Hematopoietic multipotent progenitor cell (in vitro differentiated cells): ENCODE data around the gene SLITRK5. TPM values are rescaled to one million over a fixed set of nuclear protein-coding genes. Genes with fewer than 3 reads are reported as not detected.

Source experiments
- DNase-seq, 3 donors: peaks; one replicate each; pipeline ENCODE4 v3.0.0-alpha.2; 2011 to 2015; ENCODE audit warnings: low read depth in 2 of 3, low spot score in 2 of 3
- total RNA-seq: library from RNA; depleted of rRNA; stranded (reverse); fragments of >200 nt; gene quantifications from one replicate; pipeline ENCODE4 v1.2.3, GENCODE V29; 2012

SLITRK5 gene
- total RNA-seq, 1 donor = 0.27 TPM

DNA sequence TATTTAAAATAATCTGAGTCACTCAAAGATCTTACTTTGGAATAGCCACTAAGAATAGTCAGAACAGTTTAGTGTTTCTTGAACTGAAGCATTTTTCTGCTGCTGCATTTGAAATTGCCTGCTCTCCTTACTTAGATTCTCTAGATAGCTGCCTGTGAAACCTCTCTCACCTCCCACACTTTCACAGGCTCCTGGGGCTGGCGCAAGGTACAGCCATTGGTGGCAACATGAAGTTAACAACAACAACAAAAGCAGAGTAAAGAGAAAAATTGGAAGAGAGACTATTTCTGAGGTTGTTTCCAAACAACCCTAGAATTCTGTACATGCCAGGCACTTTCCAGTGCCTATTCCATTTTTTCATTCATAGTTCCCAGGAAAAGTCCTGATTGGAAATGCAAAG, 25.3 kb downstream of the SLITRK5 start:
- no peak for DNase-seq

DNA sequence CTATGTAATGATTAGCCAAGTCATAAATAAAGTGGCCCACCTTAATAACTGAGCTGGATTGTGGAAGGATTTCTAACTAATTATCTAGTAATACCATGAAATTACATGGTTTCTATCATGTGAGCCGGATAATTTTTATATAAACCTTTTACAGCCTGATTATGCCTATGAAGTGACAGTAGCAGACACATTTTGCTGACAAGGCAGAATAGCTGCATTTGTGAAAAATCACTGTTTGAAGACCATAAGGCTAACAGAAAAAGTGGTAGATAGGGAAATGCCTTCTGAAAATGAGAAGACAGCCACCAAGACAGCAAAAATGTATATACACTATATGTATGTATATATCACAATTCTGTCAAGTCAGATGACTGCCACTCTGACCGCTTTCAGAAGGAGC, 27.1 kb downstream of the SLITRK5 start:
- DNase-seq = no peak

DNA sequence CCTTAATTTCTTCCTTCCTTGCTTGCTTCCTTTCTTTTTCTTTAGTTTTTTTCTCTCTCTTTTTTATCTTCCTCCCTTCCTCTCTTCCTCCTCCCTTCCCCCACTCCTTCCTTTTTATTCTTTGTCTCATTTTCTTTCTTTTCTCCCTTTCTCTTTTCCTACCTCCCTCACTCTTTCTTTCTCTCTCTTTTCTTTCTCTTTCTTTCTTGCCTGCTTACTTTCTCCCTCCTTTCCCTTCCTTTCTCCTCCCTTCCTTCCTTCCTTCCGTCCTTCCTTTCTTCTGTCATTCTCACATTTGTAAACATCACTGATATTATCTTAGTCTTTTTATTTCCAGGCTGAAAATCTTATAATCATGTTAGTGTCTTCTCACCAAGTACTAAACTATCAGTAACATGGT, 38.8 kb downstream of the SLITRK5 start:
- no peak for DNase-seq

DNA sequence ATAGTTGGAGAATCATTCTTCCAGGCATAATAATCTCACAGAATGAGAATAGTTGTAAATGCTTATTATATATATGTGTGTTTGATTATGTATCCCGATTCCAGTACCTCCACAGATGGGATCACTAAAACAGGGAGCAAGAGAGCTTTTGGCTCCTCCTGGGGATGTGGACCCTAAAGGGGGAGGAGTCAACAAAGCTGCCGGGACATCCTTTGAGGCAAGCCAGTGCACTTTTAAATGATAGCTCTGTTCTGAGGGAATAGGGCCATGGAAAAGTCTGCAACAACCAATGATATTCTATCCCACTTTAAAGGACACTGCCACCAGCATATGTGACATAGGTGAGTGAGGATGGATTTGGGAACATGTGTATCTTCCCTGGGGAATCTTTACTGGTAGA, 40.8 kb downstream of the SLITRK5 start:
- DNase-seq = no peak
